Mesenteric fat pad (tissue), 1 donor: ENCODE data around the gene EZR. TPM values are rescaled to one million over a fixed set of nuclear protein-coding genes. Genes with fewer than 3 reads are reported as not detected.

ENCODE experiments used
- DNase-seq: peaks from one replicate; pipeline ENCODE4 v3.0.0-alpha.2; 2020; ENCODE audit warnings: low spot score
- total RNA-seq: library from RNA; stranded (reverse); fragmentation: NEBNext Ultra II Directional; extraction: Animal tissue kit (Norgen Biotek cat#: 25700); gene quantifications from one replicate; pipeline ENCODE4 v1.2.1, GENCODE V29; 2021
- donor health status: DM: yes; HTN: yes; CAD: no.

Gene EZR
- total RNA-seq, 1 donor from 2014 or later: 43.1 TPM

DNA sequence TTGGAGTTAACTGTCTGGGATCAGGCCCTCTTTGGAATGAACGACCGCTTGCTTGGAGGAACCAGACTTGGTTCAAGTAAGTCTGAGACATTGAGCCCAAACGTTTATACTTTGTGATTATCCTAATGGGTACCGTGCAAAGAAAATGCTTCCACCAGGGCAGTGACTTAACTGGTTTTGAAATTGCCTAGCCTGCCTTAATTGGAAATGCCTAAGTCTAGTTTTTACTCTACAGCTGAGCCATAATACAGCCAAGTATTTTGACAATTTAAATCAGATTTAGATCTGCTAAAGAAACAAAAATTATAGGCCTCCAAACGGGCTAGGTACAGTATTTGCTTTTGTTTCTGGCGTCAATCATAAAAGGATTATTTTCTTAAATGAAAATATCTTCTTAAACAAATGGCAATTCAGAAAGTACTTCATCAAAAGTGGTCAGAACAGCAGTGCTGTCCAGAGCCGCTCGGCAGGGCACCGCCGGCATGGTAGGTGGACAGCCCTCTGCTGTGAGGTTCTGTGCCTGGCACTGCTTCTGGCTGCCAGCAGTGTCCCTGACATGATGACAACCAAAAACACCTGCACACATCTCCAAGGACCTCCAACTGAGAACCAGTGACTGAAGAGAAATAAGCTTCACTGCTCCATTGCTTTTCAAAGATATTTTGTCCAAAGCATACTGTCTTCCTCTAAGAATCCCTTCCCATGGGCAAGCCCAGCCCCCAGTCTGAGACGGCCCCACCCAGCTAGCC lies 55.6 kb downstream of the EZR start:
- DNase-seq: no peak

DNA sequence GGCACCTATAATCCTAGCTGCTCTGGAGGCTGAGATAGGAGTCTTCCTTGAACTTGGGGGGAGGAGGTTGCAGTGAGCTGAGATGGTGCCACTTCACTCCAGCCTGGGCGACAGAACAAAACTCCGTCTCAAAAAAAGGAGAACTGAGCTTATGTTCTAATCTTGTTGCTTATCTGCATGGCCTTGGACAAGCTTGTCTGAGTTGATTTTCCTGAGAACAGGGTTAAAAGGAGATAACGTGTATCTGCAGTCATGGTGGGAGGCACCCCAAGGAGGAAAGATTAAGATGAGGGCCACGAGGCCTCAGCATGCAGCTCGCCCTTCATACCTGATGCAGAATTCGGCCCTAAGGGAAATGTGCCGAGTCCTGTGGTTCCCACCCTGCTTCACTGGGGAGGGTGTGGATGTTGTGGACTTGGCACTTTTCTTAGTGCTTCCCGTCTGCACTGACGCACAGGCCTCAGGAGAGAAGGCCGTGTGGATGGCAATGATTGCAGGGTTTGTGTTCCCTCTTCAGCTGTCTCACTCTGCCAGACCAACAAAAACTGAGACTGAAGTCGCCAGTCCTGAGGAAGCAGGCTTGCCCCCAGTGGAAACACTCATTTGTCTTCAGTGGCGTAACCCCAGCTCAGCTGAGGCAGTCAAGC lies 56.3 kb downstream of the EZR start:
- DNase-seq: no peak

DNA sequence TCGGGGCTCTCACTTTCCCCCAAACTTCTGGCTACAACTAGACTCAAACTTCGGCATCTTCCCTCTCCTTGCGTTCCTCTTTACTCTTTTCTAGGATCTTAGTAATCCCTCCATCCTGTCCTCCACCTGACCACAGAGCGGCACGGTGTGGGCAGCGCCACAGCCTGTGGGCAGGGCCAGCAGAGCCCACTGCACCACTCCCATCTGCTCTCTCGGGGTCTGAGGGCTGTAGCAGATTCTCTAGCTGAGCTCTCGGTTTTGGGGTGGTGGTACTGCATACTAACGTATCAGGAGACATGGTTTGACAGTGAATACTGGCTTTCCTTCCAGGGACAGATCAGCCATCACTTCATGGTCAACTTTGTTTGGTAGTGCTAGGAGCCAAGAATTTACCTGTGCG lies 57.4 kb downstream of the EZR start:
- DNase-seq: no peak

GRCh38 chr6:158760618-158761250 lies 58.4 kb downstream of the EZR start:
- no peak for DNase-seq

DNA sequence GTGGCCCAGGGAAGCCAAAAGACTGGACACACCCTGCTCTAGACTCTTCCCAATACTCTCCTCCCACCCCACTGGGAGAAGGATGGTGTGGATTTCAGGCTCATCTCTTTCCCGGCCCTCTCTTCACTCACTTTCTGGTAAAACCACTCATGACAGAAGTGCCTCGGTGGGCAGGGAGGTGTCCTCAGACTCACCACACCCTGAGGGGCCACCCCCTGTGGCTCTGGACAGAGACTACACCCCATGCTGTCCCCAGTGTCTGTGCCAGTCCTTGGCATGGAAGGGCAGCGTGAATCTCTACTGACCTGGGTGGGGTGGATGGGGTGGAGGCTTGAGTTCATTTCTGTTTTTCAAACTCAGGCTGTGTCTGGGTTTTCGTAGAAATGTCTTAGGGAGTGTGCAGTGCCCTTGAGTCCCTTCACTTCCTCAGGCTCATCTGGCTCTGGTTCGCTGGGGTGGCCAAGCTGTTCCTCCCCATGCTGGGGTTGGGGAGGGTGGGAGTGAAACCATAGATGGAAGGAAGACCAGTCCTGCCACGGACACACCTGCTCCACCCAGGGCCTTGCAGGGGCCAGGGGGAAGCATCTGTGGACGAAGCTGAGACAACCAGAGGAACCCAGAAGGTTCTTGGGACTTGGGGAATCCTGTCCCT lies 59.1 kb downstream of the EZR start:
- no peak for DNase-seq

- DNase-seq: no peak
These were observed 60.2 kb downstream of the EZR start for GRCh38 chr6:158758941-158759479.

DNA sequence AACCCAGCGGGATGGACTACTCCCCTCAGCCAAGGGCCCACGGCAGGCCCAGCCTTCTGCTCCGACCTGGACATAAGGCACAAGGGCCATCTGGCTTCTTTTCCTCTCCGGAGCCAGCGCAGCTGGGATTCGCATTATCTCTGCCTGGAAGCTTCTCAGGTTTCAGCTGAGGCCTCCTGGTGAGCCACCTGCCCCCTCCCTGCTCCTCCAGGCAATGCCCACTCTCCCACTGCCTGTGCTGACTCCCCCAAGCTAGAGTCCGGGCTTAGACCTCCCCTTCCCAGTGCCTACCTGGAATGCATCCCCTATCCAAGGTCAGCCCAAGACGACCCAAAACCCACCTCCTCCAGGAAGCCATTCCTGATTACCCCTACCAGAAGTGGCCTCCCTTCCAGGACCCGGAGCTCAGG lies 60.7 kb downstream of the EZR start:
- no peak for DNase-seq

- no peak for DNase-seq
These were observed 61.4 kb downstream of the EZR start for GRCh38 chr6:158757753-158758090.

DNA sequence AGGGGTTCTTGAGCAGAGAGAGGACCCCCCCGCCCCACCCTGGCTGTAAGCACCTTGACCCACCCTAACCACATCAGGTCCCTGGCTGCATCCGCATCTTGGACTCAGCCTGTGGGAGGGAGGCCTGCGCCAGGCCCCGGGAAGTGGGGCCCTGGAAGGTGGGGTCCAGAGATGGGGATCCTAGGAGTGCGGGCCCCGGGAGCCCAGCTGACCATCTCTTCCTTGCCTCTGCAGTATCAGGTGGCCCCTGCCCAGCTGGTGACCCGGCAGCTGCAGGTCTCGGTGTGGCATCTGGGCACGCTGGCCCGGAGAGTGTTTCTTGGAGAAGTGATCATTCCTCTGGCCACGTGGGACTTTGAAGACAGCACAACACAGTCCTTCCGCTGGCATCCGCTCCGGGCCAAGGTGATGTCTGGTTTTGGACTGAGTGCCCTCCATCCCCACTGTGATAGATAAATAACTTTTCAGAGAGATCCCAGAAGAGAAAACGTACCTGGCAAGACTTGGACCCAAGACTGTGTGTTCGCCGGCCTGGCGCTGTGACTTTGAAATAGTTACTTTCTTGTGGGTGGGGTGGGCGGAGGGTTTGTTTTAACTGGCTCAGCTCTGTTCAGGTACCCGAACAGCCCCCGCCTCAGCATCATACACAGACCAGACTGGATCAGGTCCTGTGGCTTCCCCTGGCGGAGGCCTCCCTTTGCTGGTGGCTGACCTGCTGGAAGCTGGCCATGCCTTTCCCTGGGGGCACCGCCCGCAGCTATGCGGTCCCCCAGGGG lies 62.0 kb downstream of the EZR start:
- DNase-seq: no peak

GRCh38 chr6:158756126-158756525 lies 63.0 kb downstream of the EZR start:
- DNase-seq: no peak

- no peak for DNase-seq
These were observed 63.5 kb downstream of the EZR start for GRCh38 chr6:158755636-158756035.

- DNase-seq: no peak
These were observed 64.4 kb downstream of the EZR start for GRCh38 chr6:158754738-158755137.

- no peak for DNase-seq
These were observed 65.4 kb downstream of the EZR start for GRCh38 chr6:158753811-158754210.

GRCh38 chr6:158752613-158753012 lies 66.6 kb downstream of the EZR start:
- no peak for DNase-seq

GRCh38 chr6:158751921-158752320 lies 67.2 kb downstream of the EZR start:
- no peak for DNase-seq

DNA sequence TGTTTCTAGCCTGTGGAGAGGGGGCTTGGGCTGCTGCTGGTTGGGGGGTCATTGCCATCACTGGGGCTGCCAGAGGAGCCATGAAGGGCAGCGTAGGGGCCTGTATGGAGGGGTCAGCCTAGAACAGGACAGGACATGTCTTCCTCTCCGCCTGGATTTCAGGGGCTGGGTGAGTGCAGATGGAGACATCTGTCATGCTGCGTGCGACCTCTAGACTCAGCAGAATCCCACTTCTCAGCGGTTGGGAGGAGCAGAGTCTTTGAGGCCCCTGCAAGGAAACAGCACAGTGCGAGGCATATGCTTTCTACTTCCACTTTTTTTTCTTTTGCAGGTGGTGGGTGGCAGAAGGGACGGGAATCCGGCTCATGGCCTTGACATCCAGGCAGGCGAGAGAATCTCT lies 67.9 kb downstream of the EZR start:
- no peak for DNase-seq

GRCh38 chr6:158744986-158745430 lies 74.2 kb downstream of the EZR start:
- no peak for DNase-seq

- DNase-seq: no peak
These were observed 76.0 kb downstream of the EZR start for GRCh38 chr6:158743033-158743651.

- no peak for DNase-seq
These were observed 79.5 kb downstream of the EZR start for GRCh38 chr6:158739673-158740072.
